HG03159 (cell line): Measurements from ENCODE around the gene DDX39A.

ENCODE experiments used
- ATAC-seq: cut with Tn5 transposase; IDR thresholded peaks from one replicate; pipeline ENCODE4 v1.9.1; 2021; ENCODE audit warnings: mild to moderate bottlenecking, moderate library complexity; ENCODE audit not compliant: unreplicated experiment

DDX39A gene

GRCh38 chr19:14434543-14435319 lies 15.6 kb upstream of the DDX39A start:
- no peak for ATAC-seq

- ATAC-seq: no peak
Measured at GRCh38 chr19:14433554-14434501, 14.7 kb upstream of the DDX39A start.

- no peak for ATAC-seq
Measured at GRCh38 chr19:14432791-14433553, 13.8 kb upstream of the DDX39A start, which contains the start of gene PKN1. Gene PKN1 (plus strand): TSS chr19:14433306. CDS start chr19:14433522, 216 bp downstream.

GRCh38 chr19:14430712-14431111 lies 11.6 kb upstream of the DDX39A start:
- no peak for ATAC-seq

GRCh38 chr19:14428882-14429416 lies 9.8 kb upstream of the DDX39A start:
- no peak for ATAC-seq

GRCh38 chr19:14427461-14427860 lies 8.3 kb upstream of the DDX39A start:
- ATAC-seq: no peak

- ATAC-seq: no peak
Measured at GRCh38 chr19:14425696-14426138, 6.6 kb upstream of the DDX39A start.

- ATAC-seq: peak; percentile 27
Measured at GRCh38 chr19:14418856-14419105, 360 bp downstream of the DDX39A start.

- no peak for ATAC-seq
Measured at GRCh38 chr19:14416817-14417231, 2.3 kb downstream of the DDX39A start.

- no peak for ATAC-seq
Measured at GRCh38 chr19:14414926-14415690, 4.0 kb downstream of the DDX39A start.

GRCh38 chr19:14413693-14414181 lies 5.4 kb downstream of the DDX39A start:
- no peak for ATAC-seq

GRCh38 chr19:14412996-14413692 lies 6.0 kb downstream of the DDX39A start:
- no peak for ATAC-seq

- no peak for ATAC-seq
Measured at GRCh38 chr19:14412324-14412995, 6.7 kb downstream of the DDX39A start.

GRCh38 chr19:14411938-14412245 lies 7.2 kb downstream of the DDX39A start:
- ATAC-seq: no peak

GRCh38 chr19:14411161-14411937 lies 7.8 kb downstream of the DDX39A start:
- ATAC-seq: no peak

GRCh38 chr19:14410091-14411051 lies 8.8 kb downstream of the DDX39A start:
- no peak for ATAC-seq
